Astrocyte (in vitro differentiated cells and primary cell): ENCODE measurements around the gene APOF. TPM values are rescaled to one million over a fixed set of nuclear protein-coding genes. Genes with fewer than 3 reads are reported as not detected.

Source experiments
- DNase-seq: peaks from one replicate; pipeline ENCODE4 v3.0.0-alpha.2; 2010; ENCODE audit warnings: low read depth
- FAIRE-seq: peaks from 2 replicates; lab custom pipeline; 2011; peaks lifted over from hg19 to GRCh38; lab: Jason Lieb, UNC
- H2AFZ ChIP-seq: 2 replicates; pipeline ENCODE4 v1.6.0; 2012; ENCODE audit warnings: low read depth, low read length, inconsistent platforms
- H3K27ac ChIP-seq: 2 replicates; pipeline ENCODE4 v1.5.1; 2011; ENCODE audit warnings: low read depth, low read length, inconsistent platforms
- H3K27me3 ChIP-seq: 2 replicates; pipeline ENCODE4 v1.6.0; 2011; ENCODE audit warnings: low read length, inconsistent platforms; ENCODE audit not compliant: insufficient read depth
- H3K36me3 ChIP-seq: 2 replicates; pipeline ENCODE4 v1.5.1; 2011; ENCODE audit warnings: low read length, inconsistent platforms; ENCODE audit not compliant: insufficient read depth
- H3K4me1 ChIP-seq: 2 replicates; pipeline ENCODE4 v1.5.1; 2011; ENCODE audit warnings: low read length, inconsistent platforms; ENCODE audit not compliant: insufficient read depth
- H3K4me2 ChIP-seq: 2 replicates; pipeline ENCODE4 v1.6.0; 2012; ENCODE audit warnings: low read length, inconsistent platforms
- H3K4me3 ChIP-seq: 2 replicates; pipeline ENCODE4 v1.5.1; 2011; ENCODE audit warnings: low read depth, mild to moderate bottlenecking, low read length, inconsistent platforms; ENCODE audit not compliant: insufficient read depth
- H3K79me2 ChIP-seq: 2 replicates; pipeline ENCODE4 v1.6.0; 2012; ENCODE audit warnings: mild to moderate bottlenecking, low read length, inconsistent platforms; ENCODE audit not compliant: insufficient read depth
- H3K9ac ChIP-seq: 2 replicates; pipeline ENCODE4 v1.6.0; 2012; ENCODE audit warnings: mild to moderate bottlenecking, low read length, inconsistent platforms
- H3K9me3 ChIP-seq: 2 replicates; pipeline ENCODE4 v1.5.1; 2012; ENCODE audit warnings: low read depth, mild to moderate bottlenecking, low read length, inconsistent platforms; ENCODE audit not compliant: insufficient read depth
- H4K20me1 ChIP-seq: 2 replicates; pipeline ENCODE4 v1.6.0; 2012; ENCODE audit warnings: low read length, inconsistent platforms; ENCODE audit not compliant: insufficient read depth
- H3K27ac Mint-ChIP-seq: one replicate; pipeline ENCODE4 v1.8.0; 2021; ENCODE audit warnings: mild to moderate bottlenecking, mixed read lengths; ENCODE audit not compliant: unreplicated experiment
- H3K27me3 Mint-ChIP-seq: one replicate; pipeline ENCODE4 v1.8.0; 2021; ENCODE audit warnings: low read depth, mixed read lengths; ENCODE audit not compliant: unreplicated experiment
- H3K36me3 Mint-ChIP-seq: one replicate; pipeline ENCODE4 v1.8.0; 2021; ENCODE audit warnings: low read depth, mixed read lengths; ENCODE audit not compliant: unreplicated experiment
- H3K4me1 Mint-ChIP-seq: one replicate; pipeline ENCODE4 v1.8.0; 2021; ENCODE audit warnings: low read depth, mixed read lengths; ENCODE audit not compliant: unreplicated experiment
- H3K4me3 Mint-ChIP-seq: one replicate; pipeline ENCODE4 v1.8.0; 2021; ENCODE audit warnings: mild to moderate bottlenecking, moderate library complexity, mixed read lengths; ENCODE audit not compliant: unreplicated experiment
- H3K9me3 Mint-ChIP-seq: one replicate; pipeline ENCODE4 v1.8.0; 2021; ENCODE audit warnings: mild to moderate bottlenecking, mixed read lengths; ENCODE audit not compliant: unreplicated experiment
- EZH2 ChIP-seq: IDR thresholded peaks from 2 replicates; pipeline ENCODE4 v1.6.1; 2012; ENCODE audit warnings: mild to moderate bottlenecking, low read length, inconsistent platforms; ENCODE audit not compliant: insufficient read depth
- total RNA-seq: library from RNA; stranded (reverse); gene quantifications from 2 replicates; pipeline ENCODE4 v1.2.1, GENCODE V29; 2021
- TF ChIP-seq, protein P1 (sequence below): IDR thresholded peaks from 2 replicates; pipeline ENCODE4 v1.5.1; 2011; ENCODE audit warnings: low read depth, mild to moderate bottlenecking, inconsistent platforms, low read length, moderate library complexity; ENCODE audit not compliant: insufficient read depth

The APOF gene
- total RNA-seq, 1 donor from 2014 or later = not detected

DNA sequence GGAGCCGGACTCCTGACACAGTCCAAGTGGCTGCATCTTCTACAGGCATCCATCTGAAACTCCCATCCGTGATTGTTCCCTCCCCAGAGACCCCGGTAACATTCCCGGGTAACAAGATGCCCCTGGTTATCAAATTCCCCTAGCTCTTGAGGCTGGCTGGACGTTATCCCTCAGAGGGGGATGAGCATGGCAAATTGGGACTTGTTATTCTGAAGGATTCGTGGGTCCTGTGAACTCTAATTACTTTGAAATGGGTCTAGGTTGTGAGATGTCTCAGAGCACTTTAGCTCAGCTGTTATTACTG lies 28.2 kb downstream of the APOF start:
- Histone ChIP-seq H3K27me3 (no peaks in the 10 kb centered on the region), H3K79me2 (no peaks in the 10 kb centered on the region), H3K4me1 (peaks cover 21% of the 10 kb centered on the region), H3K9me3 (no peaks in the 10 kb centered on the region), H3K27ac (peak overlapping the region; percentile 95), H3K4me2 (peak overlapping the region; percentile 89), H2AFZ (peak overlapping the region; percentile 73), H3K4me3 (peak overlapping the region; percentile 68), H3K9ac (peak overlapping the region; percentile 87), H3K36me3 (no peaks in the 10 kb centered on the region), H4K20me1 (no peaks in the 10 kb centered on the region)
- peaks cover 10% of the 10 kb centered on the region for H3K4me1 Mint-ChIP-seq
- H3K4me3 Mint-ChIP-seq = peak overlapping the region; percentile 92
- H3K9me3 Mint-ChIP-seq = no peaks in the 10 kb centered on the region
- no peaks in the 10 kb centered on the region for H3K27me3 Mint-ChIP-seq
- FAIRE-seq = no peak
- H3K36me3 Mint-ChIP-seq = peaks cover 3% of the 10 kb centered on the region
- TF ChIP-seq EZH2 = no peak
- TF ChIP-seq, protein P1, sequence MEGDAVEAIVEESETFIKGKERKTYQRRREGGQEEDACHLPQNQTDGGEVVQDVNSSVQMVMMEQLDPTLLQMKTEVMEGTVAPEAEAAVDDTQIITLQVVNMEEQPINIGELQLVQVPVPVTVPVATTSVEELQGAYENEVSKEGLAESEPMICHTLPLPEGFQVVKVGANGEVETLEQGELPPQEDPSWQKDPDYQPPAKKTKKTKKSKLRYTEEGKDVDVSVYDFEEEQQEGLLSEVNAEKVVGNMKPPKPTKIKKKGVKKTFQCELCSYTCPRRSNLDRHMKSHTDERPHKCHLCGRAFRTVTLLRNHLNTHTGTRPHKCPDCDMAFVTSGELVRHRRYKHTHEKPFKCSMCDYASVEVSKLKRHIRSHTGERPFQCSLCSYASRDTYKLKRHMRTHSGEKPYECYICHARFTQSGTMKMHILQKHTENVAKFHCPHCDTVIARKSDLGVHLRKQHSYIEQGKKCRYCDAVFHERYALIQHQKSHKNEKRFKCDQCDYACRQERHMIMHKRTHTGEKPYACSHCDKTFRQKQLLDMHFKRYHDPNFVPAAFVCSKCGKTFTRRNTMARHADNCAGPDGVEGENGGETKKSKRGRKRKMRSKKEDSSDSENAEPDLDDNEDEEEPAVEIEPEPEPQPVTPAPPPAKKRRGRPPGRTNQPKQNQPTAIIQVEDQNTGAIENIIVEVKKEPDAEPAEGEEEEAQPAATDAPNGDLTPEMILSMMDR = no peak
- peak overlapping the region; percentile 99 for H3K27ac Mint-ChIP-seq
- DNase-seq = no peak

DNA sequence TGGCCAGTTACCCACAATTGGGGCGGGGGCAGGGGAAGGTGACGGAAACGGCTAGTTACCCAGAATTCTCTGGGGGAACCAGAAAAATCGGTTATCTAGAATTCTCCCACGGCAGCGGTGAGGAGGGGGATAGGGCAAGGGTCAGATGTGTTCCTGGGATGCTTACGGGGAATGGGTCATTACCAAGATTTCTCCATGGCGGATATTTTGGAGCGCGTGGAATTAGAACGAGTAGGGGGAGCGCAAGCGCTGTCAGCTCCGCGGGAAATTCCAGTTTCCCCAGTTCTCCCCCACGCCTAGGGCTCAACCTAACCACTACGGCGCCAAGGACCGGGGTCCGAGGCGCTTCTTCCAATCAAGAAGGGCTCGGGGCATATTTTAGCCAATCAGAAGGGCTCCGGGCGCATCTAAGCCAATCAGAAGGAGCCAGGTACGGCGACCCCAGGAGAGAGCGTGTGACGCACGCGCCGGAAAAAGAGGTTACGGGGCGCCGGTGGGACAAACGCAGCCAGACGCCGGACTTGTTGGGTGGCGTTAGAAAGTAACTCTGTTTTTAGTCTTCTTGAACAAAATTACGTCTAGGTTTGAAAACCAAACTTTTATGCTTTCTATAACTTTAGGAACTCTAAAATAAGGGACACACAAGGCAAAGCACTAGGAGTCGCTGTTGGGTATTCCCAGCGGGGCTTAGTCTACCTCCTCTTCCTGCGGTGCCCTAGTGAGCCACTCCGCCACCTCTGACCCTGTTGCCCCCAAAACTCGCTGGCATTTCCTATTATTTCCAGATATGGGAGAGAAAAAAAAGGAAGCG lies 28.8 kb downstream of the APOF start, which contains the start of gene PAN2:
PAN2 (minus strand) TSS at position 322 of the 811 bp plus-strand sequence. CDS start 906 bp downstream, outside the sequence.
- FAIRE-seq (no peak), DNase-seq (peak; percentile 94)
- no peak for TF ChIP-seq EZH2
- TF ChIP-seq, protein P1 = peak; percentile 65
- no peaks in the 10 kb centered on the region for H4K20me1 ChIP-seq
- peak within 1 kb of the TSS; percentile 73 for H2AFZ ChIP-seq
- peak within 1 kb of the TSS; percentile 87 for H3K9ac ChIP-seq
- H3K4me3 ChIP-seq = peak within 1 kb of the TSS; percentile 68
- Mint-ChIP-seq H3K4me3 (peak within 1 kb of the TSS; percentile 92), H3K9me3 (no peaks in the 10 kb centered on the region), H3K27ac (peak within 1 kb of the TSS; percentile 99), H3K4me1 (peaks cover 10% of the 10 kb centered on the region), H3K36me3 (no peaks in the 10 kb centered on the region), H3K27me3 (no peaks in the 10 kb centered on the region)
- H3K27ac ChIP-seq = peak within 1 kb of the TSS; percentile 95
- H3K9me3 ChIP-seq = no peaks in the 10 kb centered on the region
- H3K79me2 ChIP-seq = no peaks in the 10 kb centered on the region
- H3K36me3 ChIP-seq = no peaks in the 10 kb centered on the region
- H3K4me2 ChIP-seq = peak within 1 kb of the TSS; percentile 89
- no peaks in the 10 kb centered on the region for H3K27me3 ChIP-seq
- peaks cover 19% of the 10 kb centered on the region for H3K4me1 ChIP-seq

DNA sequence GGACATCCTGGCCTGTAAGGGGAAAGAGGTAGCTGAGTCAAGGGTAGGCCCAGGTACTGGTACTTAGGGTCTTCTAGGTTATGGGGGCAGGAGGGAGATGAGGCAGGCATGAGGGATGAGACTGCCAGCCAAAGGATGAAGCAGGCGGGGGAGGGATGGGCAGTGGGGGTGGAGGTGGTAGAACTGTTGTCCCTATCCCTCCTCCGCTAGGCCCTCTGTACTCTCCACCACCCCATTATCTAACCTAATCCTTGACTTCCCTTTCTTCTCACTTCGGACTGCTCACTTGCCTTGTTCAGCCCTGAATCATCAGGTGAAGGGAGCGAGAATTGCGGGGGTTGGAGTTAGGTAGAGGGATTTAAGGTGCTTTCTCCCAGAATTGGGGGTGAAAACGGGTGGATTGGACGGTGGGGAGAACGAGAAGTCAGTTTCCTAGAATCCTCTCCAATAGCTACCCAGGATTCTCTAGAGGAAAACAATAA lies 29.4 kb downstream of the APOF start:
- Histone ChIP-seq H3K4me2 (peak overlapping the region; percentile 89), H3K4me1 (peaks cover 15% of the 10 kb centered on the region), H3K9ac (peak overlapping the region; percentile 87), H4K20me1 (no peaks in the 10 kb centered on the region), H2AFZ (peak overlapping the region; percentile 73), H3K79me2 (no peaks in the 10 kb centered on the region), H3K27me3 (no peaks in the 10 kb centered on the region), H3K27ac (peak overlapping the region; percentile 95), H3K4me3 (peak overlapping the region; percentile 68), H3K9me3 (no peaks in the 10 kb centered on the region), H3K36me3 (no peaks in the 10 kb centered on the region)
- Mint-ChIP-seq H3K27ac (peak overlapping the region; percentile 99), H3K4me1 (peaks cover 6% of the 10 kb centered on the region), H3K4me3 (peak overlapping the region; percentile 92), H3K9me3 (no peaks in the 10 kb centered on the region), H3K36me3 (peaks cover 2% of the 10 kb centered on the region), H3K27me3 (no peaks in the 10 kb centered on the region)
- TF ChIP-seq, protein P1 = no peak
- no peak for TF ChIP-seq EZH2
- FAIRE-seq = no peak
- no peak for DNase-seq
